Activated CD4-positive, alpha-beta memory T cell treated with anti-CD3 and anti-CD28 coated beads, Interleukin-2, amount 10 ng/mL, durations not matched to agents 7 days and 5 days (primary cell): ENCODE measurements around the gene ERG. TPM values are rescaled to one million over a fixed set of nuclear protein-coding genes. Genes with fewer than 3 reads are reported as not detected.

ENCODE experiments used
- CTCF ChIA-PET: fragments of 350-600 bp; sonication (Branson Sonifier 250); formaldehyde crosslinking; loops from one replicate; lab custom pipeline; 2021; ENCODE audit warnings: antibody characterized with exemption, inconsistent platforms; lab: Charles Lee
- POLR2A ChIA-PET: fragments of 350-600 bp; sonication (Branson Sonifier 250); formaldehyde crosslinking; loops from one replicate; lab custom pipeline; 2021; ENCODE audit warnings: antibody characterized with exemption; lab: Charles Lee
- DNase-seq: peaks from one replicate; pipeline ENCODE4 v3.0.0-alpha.2; 2020
- H3K27ac Mint-ChIP-seq: one replicate; pipeline ENCODE4 v1.8.0; 2021; ENCODE audit warnings: mild to moderate bottlenecking, mixed read lengths
- H3K27me3 Mint-ChIP-seq: one replicate; pipeline ENCODE4 v1.8.0; 2021; ENCODE audit warnings: mixed read lengths
- H3K36me3 Mint-ChIP-seq: one replicate; pipeline ENCODE4 v1.8.0; 2021; ENCODE audit warnings: low read depth, mixed read lengths
- H3K4me1 Mint-ChIP-seq: one replicate; pipeline ENCODE4 v1.8.0; 2021; ENCODE audit warnings: mixed read lengths
- H3K4me3 Mint-ChIP-seq: one replicate; pipeline ENCODE4 v1.8.0; 2021; ENCODE audit warnings: mild to moderate bottlenecking, mixed read lengths
- H3K9me3 Mint-ChIP-seq: one replicate; pipeline ENCODE4 v1.8.0; 2021; ENCODE audit warnings: mixed read lengths
- total RNA-seq, 2 experiments: library from RNA; stranded (reverse); gene quantifications; one replicate each; pipeline ENCODE4 v1.2.3, GENCODE V29; 2021

Gene ERG
- total RNA-seq, 2 experiments from 2014 or later = not detected

- ChIA-PET POLR2A (no interaction called here), CTCF (no interaction called here)
- Mint-ChIP-seq H3K9me3 (no peaks in the 10 kb centered on the region), H3K4me1 (no peaks in the 10 kb centered on the region), H3K27ac (no peak overlapping the region), H3K4me3 (no peak overlapping the region), H3K36me3 (no peaks in the 10 kb centered on the region), H3K27me3 (peaks cover 6% of the 10 kb centered on the region)
- DNase-seq = no peak
Observed at GRCh38 chr21:38402795-38403194, 95.5 kb downstream of the ERG start.

- no peaks in the 10 kb centered on the region for H3K4me1 Mint-ChIP-seq
- no peaks in the 10 kb centered on the region for H3K36me3 Mint-ChIP-seq
- no peaks in the 10 kb centered on the region for H3K9me3 Mint-ChIP-seq
- ChIA-PET CTCF (no interaction called here), POLR2A (no interaction called here)
- no peak for DNase-seq
- no peak overlapping the region for H3K4me3 Mint-ChIP-seq
- H3K27ac Mint-ChIP-seq = no peak overlapping the region
- peaks cover 6% of the 10 kb centered on the region for H3K27me3 Mint-ChIP-seq
Observed at GRCh38 chr21:38402291-38402690, 96.0 kb downstream of the ERG start.

DNA sequence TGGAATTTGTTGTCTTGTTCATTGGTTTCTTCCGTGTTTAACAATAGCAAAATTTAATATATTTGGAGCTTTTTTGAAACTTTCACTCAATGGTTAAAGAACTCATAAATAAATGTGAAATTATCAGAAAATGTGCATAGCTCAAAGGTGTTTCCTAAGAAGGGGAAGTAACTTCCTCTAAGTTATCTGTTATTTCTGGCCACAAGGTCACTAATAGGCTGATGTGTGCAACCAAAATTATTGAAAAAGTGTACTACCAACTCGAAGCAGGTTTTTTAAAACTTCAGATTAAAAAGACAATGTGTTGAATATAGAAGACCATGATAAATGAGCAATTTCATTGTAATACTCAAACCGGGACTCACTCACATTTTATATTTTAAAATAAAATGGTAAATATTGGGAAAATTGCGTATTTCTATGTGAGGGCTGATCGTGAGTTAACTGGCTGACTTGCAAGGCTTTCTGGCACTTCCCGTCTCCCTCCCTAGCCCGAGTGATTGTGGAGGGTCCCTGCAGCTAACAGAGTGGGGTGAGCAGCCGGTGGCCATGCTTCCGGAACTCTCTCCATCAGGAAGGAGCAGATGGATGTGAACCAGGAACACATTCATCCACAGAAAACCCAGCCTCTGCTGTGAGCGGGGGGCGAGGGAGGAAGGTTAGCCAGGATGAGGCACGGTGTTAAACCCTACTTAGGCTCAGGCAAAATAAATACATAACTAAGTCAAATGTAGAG, 96.9 kb downstream of the ERG start:
- ChIA-PET POLR2A (no interaction called here), CTCF (no interaction called here)
- no peak for DNase-seq
- no peak overlapping the region for H3K4me3 Mint-ChIP-seq
- H3K4me1 Mint-ChIP-seq = no peaks in the 10 kb centered on the region
- no peaks in the 10 kb centered on the region for H3K36me3 Mint-ChIP-seq
- H3K9me3 Mint-ChIP-seq = peaks cover 3% of the 10 kb centered on the region
- peaks cover 9% of the 10 kb centered on the region for H3K27me3 Mint-ChIP-seq
- H3K27ac Mint-ChIP-seq = no peak overlapping the region

DNA sequence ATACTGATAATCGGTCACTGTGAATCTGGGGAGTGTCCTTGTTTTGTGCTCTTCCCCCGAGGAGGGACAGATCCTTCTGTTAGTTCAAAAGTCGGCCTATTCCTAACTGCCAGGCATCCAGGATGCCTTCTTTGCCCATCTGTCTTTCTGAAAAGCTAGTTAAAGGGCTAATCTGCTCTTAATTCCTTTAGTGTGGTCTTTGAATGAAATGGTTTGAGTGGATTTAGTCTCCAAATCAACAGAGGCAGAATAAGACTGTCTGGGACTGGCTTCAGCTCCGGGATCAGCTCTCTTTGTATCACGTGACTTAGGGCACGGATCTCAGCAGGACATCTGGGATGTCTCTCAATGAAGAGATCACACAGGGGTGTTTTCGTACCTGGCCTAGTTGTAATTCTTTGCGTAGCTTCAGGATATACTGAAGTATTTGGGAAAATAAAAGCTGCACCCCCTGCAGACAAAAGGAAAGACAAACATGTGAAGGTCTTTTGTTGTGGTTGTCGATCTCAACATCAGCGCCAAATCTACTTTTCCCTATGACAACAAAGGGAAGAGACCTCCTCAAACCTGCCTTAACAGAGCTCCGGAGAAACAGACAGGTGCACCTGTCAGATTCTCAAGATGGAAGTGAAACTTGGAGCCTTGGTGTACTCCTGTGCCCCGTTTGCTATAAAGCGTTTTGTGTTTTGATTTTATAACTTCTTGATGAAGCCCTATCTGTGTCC, 97.9 kb downstream of the ERG start:
- peaks cover 9% of the 10 kb centered on the region for H3K27me3 Mint-ChIP-seq
- no peaks in the 10 kb centered on the region for H3K36me3 Mint-ChIP-seq
- CTCF ChIA-PET = no interaction called here
- H3K4me3 Mint-ChIP-seq = no peak overlapping the region
- H3K27ac Mint-ChIP-seq = no peak overlapping the region
- no peaks in the 10 kb centered on the region for H3K4me1 Mint-ChIP-seq
- DNase-seq = no peak
- POLR2A ChIA-PET = no interaction called here
- H3K9me3 Mint-ChIP-seq = peaks cover 3% of the 10 kb centered on the region

GRCh38 chr21:38399103-38399502, 99.2 kb downstream of the ERG start:
- no peak overlapping the region for H3K4me3 Mint-ChIP-seq
- no peaks in the 10 kb centered on the region for H3K36me3 Mint-ChIP-seq
- H3K27ac Mint-ChIP-seq = no peak overlapping the region
- H3K9me3 Mint-ChIP-seq = peaks cover 3% of the 10 kb centered on the region
- H3K4me1 Mint-ChIP-seq = no peaks in the 10 kb centered on the region
- POLR2A ChIA-PET = no interaction called here
- H3K27me3 Mint-ChIP-seq = peaks cover 9% of the 10 kb centered on the region
- DNase-seq = no peak
- CTCF ChIA-PET = no interaction called here

GRCh38 chr21:38396325-38396724, 102.0 kb downstream of the ERG start:
- peaks cover 9% of the 10 kb centered on the region for H3K27me3 Mint-ChIP-seq
- POLR2A ChIA-PET = no interaction called here
- no peak overlapping the region for H3K4me3 Mint-ChIP-seq
- CTCF ChIA-PET = interaction anchor here (0.6 kb wide), 1 partner anchor 366 kb away, joined by 3 read pairs; no protein-coding TSS in a partner anchor
- no peaks in the 10 kb centered on the region for H3K4me1 Mint-ChIP-seq
- peaks cover 3% of the 10 kb centered on the region for H3K9me3 Mint-ChIP-seq
- H3K36me3 Mint-ChIP-seq = no peaks in the 10 kb centered on the region
- no peak for DNase-seq
- no peak overlapping the region for H3K27ac Mint-ChIP-seq

GRCh38 chr21:38395581-38395980, 102.7 kb downstream of the ERG start:
- POLR2A ChIA-PET = no interaction called here
- H3K36me3 Mint-ChIP-seq = no peaks in the 10 kb centered on the region
- H3K9me3 Mint-ChIP-seq = peaks cover 3% of the 10 kb centered on the region
- H3K4me3 Mint-ChIP-seq = no peak overlapping the region
- DNase-seq = no peak
- CTCF ChIA-PET = interaction anchor here (0.5 to 0.6 kb wide), 2 partner anchors 367 to 412 kb away, joined by 3 read pairs; no protein-coding TSS in a partner anchor
- H3K27ac Mint-ChIP-seq = no peak overlapping the region
- H3K27me3 Mint-ChIP-seq = peaks cover 7% of the 10 kb centered on the region
- H3K4me1 Mint-ChIP-seq = no peaks in the 10 kb centered on the region

GRCh38 chr21:38392661-38393060, 105.6 kb downstream of the ERG start:
- Mint-ChIP-seq H3K36me3 (no peaks in the 10 kb centered on the region), H3K9me3 (peaks cover 3% of the 10 kb centered on the region), H3K27ac (no peak overlapping the region), H3K27me3 (peaks cover 5% of the 10 kb centered on the region), H3K4me3 (no peak overlapping the region), H3K4me1 (no peaks in the 10 kb centered on the region)
- DNase-seq = no peak
- CTCF ChIA-PET = no interaction called here
- POLR2A ChIA-PET = no interaction called here

GRCh38 chr21:38389896-38390295, 108.4 kb downstream of the ERG start:
- DNase-seq = no peak
- Mint-ChIP-seq H3K4me1 (no peaks in the 10 kb centered on the region), H3K27me3 (peaks cover 3% of the 10 kb centered on the region), H3K36me3 (no peaks in the 10 kb centered on the region), H3K4me3 (no peak overlapping the region), H3K27ac (no peak overlapping the region), H3K9me3 (no peaks in the 10 kb centered on the region)
- ChIA-PET POLR2A (no interaction called here), CTCF (no interaction called here)

DNA sequence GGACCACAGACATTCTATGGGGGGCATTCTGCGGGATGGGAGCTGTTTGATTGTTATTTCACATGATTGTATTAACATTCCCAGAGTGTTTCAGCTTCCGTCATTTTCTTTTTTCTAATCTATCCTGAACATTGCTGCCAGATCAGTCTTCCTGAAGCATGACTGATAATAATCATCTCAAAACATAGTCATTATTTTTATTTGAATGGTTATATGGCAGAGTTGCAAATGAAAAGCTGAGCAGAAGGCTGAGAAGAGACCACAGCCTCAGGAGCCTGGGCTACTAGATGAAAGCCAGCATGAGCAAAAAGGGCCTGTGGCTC, 109.0 kb downstream of the ERG start:
- no peaks in the 10 kb centered on the region for H3K36me3 Mint-ChIP-seq
- ChIA-PET POLR2A (no interaction called here), CTCF (no interaction called here)
- no peak for DNase-seq
- H3K27me3 Mint-ChIP-seq = peaks cover 3% of the 10 kb centered on the region
- H3K4me3 Mint-ChIP-seq = no peak overlapping the region
- no peaks in the 10 kb centered on the region for H3K9me3 Mint-ChIP-seq
- no peak overlapping the region for H3K27ac Mint-ChIP-seq
- H3K4me1 Mint-ChIP-seq = no peaks in the 10 kb centered on the region

GRCh38 chr21:38388647-38389353, 109.5 kb downstream of the ERG start:
- no peak overlapping the region for H3K27ac Mint-ChIP-seq
- H3K27me3 Mint-ChIP-seq = peaks cover 3% of the 10 kb centered on the region
- no peak for DNase-seq
- POLR2A ChIA-PET = no interaction called here
- H3K4me3 Mint-ChIP-seq = no peak overlapping the region
- H3K4me1 Mint-ChIP-seq = no peaks in the 10 kb centered on the region
- CTCF ChIA-PET = no interaction called here
- no peaks in the 10 kb centered on the region for H3K36me3 Mint-ChIP-seq
- H3K9me3 Mint-ChIP-seq = no peaks in the 10 kb centered on the region

DNA sequence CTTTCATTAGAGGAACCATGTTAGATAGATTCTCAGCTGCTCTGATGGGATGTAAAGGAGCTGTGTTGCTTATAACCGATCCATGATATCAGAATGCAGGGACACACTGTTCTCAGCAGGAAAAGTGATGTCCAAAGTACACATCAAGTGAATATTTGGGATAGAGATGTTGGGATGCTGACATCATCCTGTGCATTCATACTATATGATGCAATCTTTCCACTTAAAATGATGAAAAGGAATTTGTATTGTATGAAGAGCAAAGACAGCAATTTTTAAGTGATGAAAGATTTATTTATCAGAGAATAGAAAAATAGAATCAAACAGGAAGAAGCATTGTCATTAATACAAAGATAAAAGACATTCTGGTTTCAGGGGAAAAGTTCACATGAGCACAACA, 110.1 kb downstream of the ERG start:
- Mint-ChIP-seq H3K27ac (no peak overlapping the region), H3K9me3 (no peaks in the 10 kb centered on the region), H3K4me1 (no peaks in the 10 kb centered on the region), H3K4me3 (no peak overlapping the region), H3K27me3 (peaks cover 4% of the 10 kb centered on the region), H3K36me3 (no peaks in the 10 kb centered on the region)
- CTCF ChIA-PET = no interaction called here
- DNase-seq = no peak
- POLR2A ChIA-PET = no interaction called here

DNA sequence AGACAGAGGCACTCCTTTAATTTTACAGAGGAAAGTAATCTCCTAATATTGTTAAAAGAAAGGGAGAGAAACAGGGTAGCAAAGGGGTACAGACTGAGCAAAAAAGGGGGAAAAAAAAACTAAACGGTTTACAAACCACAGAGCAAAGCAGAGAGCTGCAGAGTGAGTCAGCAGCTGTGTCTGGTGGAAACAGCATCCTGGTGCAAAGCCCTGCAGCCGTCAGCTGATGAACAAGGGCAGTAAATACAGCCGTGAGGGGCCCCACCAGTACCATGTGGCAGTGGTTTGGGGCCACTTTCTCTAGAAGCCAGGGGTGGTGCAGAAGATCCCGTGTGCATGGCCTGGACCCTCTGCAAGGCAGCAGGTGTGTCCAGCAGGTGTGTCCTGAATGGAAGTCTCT, 111.3 kb downstream of the ERG start:
- peak; percentile 17 for DNase-seq
- Mint-ChIP-seq H3K27ac (no peak overlapping the region), H3K4me3 (no peak overlapping the region), H3K4me1 (no peaks in the 10 kb centered on the region), H3K9me3 (no peaks in the 10 kb centered on the region), H3K27me3 (peaks cover 8% of the 10 kb centered on the region), H3K36me3 (no peaks in the 10 kb centered on the region)
- ChIA-PET CTCF (no interaction called here), POLR2A (no interaction called here)
